HEK293 (cell line): Measurements from ENCODE around the gene ADAMTS17.

Experiments used
- CTCF ChIA-PET: fragments of 350-600 bp; formaldehyde crosslinking; extraction: SDS; loops from one replicate; lab custom pipeline; 2021; ENCODE audit warnings: antibody characterized with exemption; lab: Yijun Ruan, JAX
- POLR2A ChIA-PET: fragments of 300-600 bp; formaldehyde crosslinking; extraction: SDS; loops from one replicate; lab custom pipeline; 2020; ENCODE audit warnings: antibody characterized with exemption, inconsistent platforms; lab: Yijun Ruan, JAX
- H3K27ac ChIP-seq: fragments of 200-500 bp; sonication (Bioruptor generic); 2 replicates; pipeline ENCODE4 v1.5.1; 2014; ENCODE audit warnings: low read depth, low read length, control low read depth, inconsistent platforms; ENCODE audit errors: extremely low read depth
- H3K36me3 ChIP-seq, 2 experiments: fragments of 200-500 bp in 1 of 2; sonication (Bioruptor generic) in 1 of 2; 1 replicate in 1 of 2; 2 replicates in 1 of 2; pipeline ENCODE4 v1.5.1; 2014 to 2017; ENCODE audit warnings: inconsistent platforms in 2 of 2, low read length in 2 of 2; ENCODE audit not compliant: control insufficient read depth in 2 of 2, insufficient read depth in 1 of 2
- H3K4me1 ChIP-seq: fragments of 200-500 bp; sonication (Bioruptor generic); 2 replicates; pipeline ENCODE4 v1.5.1; 2014; ENCODE audit warnings: mild to moderate bottlenecking, low read length, inconsistent platforms; ENCODE audit not compliant: control insufficient read depth, insufficient read depth
- H3K4me3 ChIP-seq: 2 replicates; pipeline ENCODE4 v1.5.1; 2011; ENCODE audit warnings: low read depth, mild to moderate bottlenecking, control low read depth, low read length, moderate library complexity
- H3K9me3 ChIP-seq: fragments of 200-500 bp; sonication (Bioruptor generic); 2 replicates; pipeline ENCODE4 v1.5.1; 2014; ENCODE audit warnings: low read depth, low read length, inconsistent platforms; ENCODE audit not compliant: control insufficient read depth, insufficient read depth
- ATF2 ChIP-seq: fragments of 450-650 bp; formaldehyde crosslinking; IDR thresholded peaks from 2 replicates; pipeline ENCODE4 v1.5.1; 2016; ENCODE audit warnings: missing biosample characterization, missing genetic modification characterization, low read depth
- CTCF ChIP-seq: fragments of 450-650 bp; formaldehyde crosslinking; IDR thresholded peaks from 2 replicates; pipeline ENCODE4 v1.5.1; 2016; ENCODE audit warnings: missing biosample characterization, missing genetic modification characterization
- HOXC10 ChIP-seq: sonication (generic); formaldehyde crosslinking; IDR thresholded peaks from 2 replicates; pipeline ENCODE4 v1.8.1; 2023; ENCODE audit warnings: mild to moderate bottlenecking, missing genetic modification reagents
- HOXD13 ChIP-seq: sonication (generic); formaldehyde crosslinking; IDR thresholded peaks from 2 replicates; pipeline ENCODE4 v1.8.0; 2022; ENCODE audit warnings: missing genetic modification reagents, borderline replicate concordance
- SP3 ChIP-seq: fragments of 450-650 bp; formaldehyde crosslinking; IDR thresholded peaks from 2 replicates; pipeline ENCODE4 v1.5.1; 2016; ENCODE audit warnings: missing biosample characterization, missing genetic modification characterization
- YY1 ChIP-seq: fragments of 450-650 bp; formaldehyde crosslinking; IDR thresholded peaks from 2 replicates; pipeline ENCODE4 v1.5.1; 2018; ENCODE audit warnings: missing biosample characterization, missing genetic modification characterization
- ZBTB26 ChIP-seq: fragments of 450-650 bp; formaldehyde crosslinking; optimal IDR thresholded peaks from 2 replicates; pipeline ENCODE3; 2016; ENCODE audit warnings: missing biosample characterization, mild to moderate bottlenecking, missing genetic modification characterization
- ZBTB44 ChIP-seq: fragments of 450-650 bp; IDR thresholded peaks from 2 replicates; pipeline ENCODE4 v1.5.1; 2018; ENCODE audit warnings: missing biosample characterization, mild to moderate bottlenecking, missing genetic modification characterization
- ZIC2 ChIP-seq: fragments of 450-650 bp; formaldehyde crosslinking; IDR thresholded peaks from 2 replicates; pipeline ENCODE4 v1.5.1; 2016; ENCODE audit warnings: missing biosample characterization, missing genetic modification characterization
- ZNF140 ChIP-seq: fragments of 450-650 bp; formaldehyde crosslinking; IDR thresholded peaks from 2 replicates; pipeline ENCODE4 v1.5.1; 2016; ENCODE audit warnings: missing biosample characterization, missing genetic modification characterization
- ZNF157 ChIP-seq: fragments of 450-650 bp; formaldehyde crosslinking; IDR thresholded peaks from 2 replicates; pipeline ENCODE4 v1.5.1; 2016; ENCODE audit warnings: missing biosample characterization, missing genetic modification characterization
- ZNF16 ChIP-seq: fragments of 450-650 bp; formaldehyde crosslinking; IDR thresholded peaks from 2 replicates; pipeline ENCODE4 v1.5.1; 2016; ENCODE audit warnings: low read depth, missing biosample characterization, missing genetic modification characterization
- ZNF23 ChIP-seq: fragments of 450-650 bp; formaldehyde crosslinking; IDR thresholded peaks from 2 replicates; pipeline ENCODE4 v1.5.1; 2016; ENCODE audit warnings: missing biosample characterization, missing genetic modification characterization, borderline replicate concordance
- ZNF266 ChIP-seq: fragments of 450-650 bp; formaldehyde crosslinking; IDR thresholded peaks from 2 replicates; pipeline ENCODE4 v1.5.1; 2016; ENCODE audit warnings: missing biosample characterization, missing genetic modification characterization, low read depth
- ZNF335 ChIP-seq: fragments of 450-650 bp; formaldehyde crosslinking; conservative IDR thresholded peaks from 2 replicates; pipeline ENCODE4 v1.5.1; 2016; ENCODE audit warnings: missing biosample characterization, missing genetic modification characterization
- ZNF362 ChIP-seq: fragments of 450-650 bp; formaldehyde crosslinking; IDR thresholded peaks from 2 replicates; pipeline ENCODE4 v1.5.1; 2016; ENCODE audit warnings: missing biosample characterization, missing genetic modification characterization
- ZNF600 ChIP-seq: fragments of 450-650 bp; formaldehyde crosslinking; IDR thresholded peaks from 2 replicates; pipeline ENCODE4 v1.5.1; 2016; ENCODE audit warnings: missing biosample characterization, missing genetic modification characterization

The ADAMTS17 gene

GRCh38 chr15:100350434-100351226, 8.9 kb upstream of the ADAMTS17 start:
- H3K4me1 ChIP-seq = no peaks in the 10 kb centered on the region
- TF ChIP-seq HOXD13 (CRISPR knock-in tag) (peak; percentile 37; the same call in 1 of the 2 replicates), ZNF16 (no peak)
- CTCF ChIA-PET = interaction anchor here (0.6 to 5.2 kb wide), 43 partner anchors 8 to 1488 kb away, joined by 3 to 69 read pairs (median 5); partner anchors contain the start of genes ADAMTS17, ASB7 and LINS1
- POLR2A ChIA-PET = interaction anchor here (1.1 to 1.6 kb wide), 2 partner anchors 8 to 11 kb away, joined by 3 to 9 read pairs; no protein-coding TSS in a partner anchor
- no peaks in the 10 kb centered on the region for H3K9me3 ChIP-seq
- no peaks in the 10 kb centered on the region for H3K36me3 ChIP-seq
- no peak overlapping the region for H3K4me3 ChIP-seq
- no peak overlapping the region for H3K27ac ChIP-seq

- CTCF ChIA-PET = interaction anchor here (0.6 to 5.2 kb wide), 55 partner anchors 8 to 1886 kb away, joined by 3 to 69 read pairs (median 4); partner anchors contain the start of genes ADAMTS17, ASB7 and LINS1
- Histone ChIP-seq H3K9me3 (no peaks in the 10 kb centered on the region), H3K4me1 (no peaks in the 10 kb centered on the region), H3K36me3 (no peaks in the 10 kb centered on the region), H3K27ac (peak overlapping the region; percentile 84; the same call in 1 of the 2 replicates), H3K4me3 (peak overlapping the region; percentile 63)
- POLR2A ChIA-PET = interaction anchor here (0.7 to 1.6 kb wide), 5 partner anchors 8 to 902 kb away, joined by 3 to 9 read pairs (median 4); partner anchors contain the start of genes ASB7, CHSY1 and LINS1
- TF ChIP-seq SP3 (tag by site-specific recombination) = no peak
- TF ChIP-seq ZBTB44 (tag by site-specific recombination) = no peak
- peak; percentile 13 for TF ChIP-seq ZBTB26
- peak; percentile 53; the same call in 1 of the 2 replicates for TF ChIP-seq ZNF335
- TF ChIP-seq YY1 (tag by site-specific recombination) = 0 out of 2 replicates have a peak, but pooled peaks have one; percentile 25
- 0 out of 2 replicates have a peak, but pooled peaks have one; percentile 44 for TF ChIP-seq ZNF600 (tag by site-specific recombination)
- peak; percentile 60 for TF ChIP-seq CTCF
- no peak for TF ChIP-seq ZNF157 (tag by site-specific recombination)
Measured at GRCh38 chr15:100349696-100350433, 8.1 kb upstream of the ADAMTS17 start.

- no peak for TF ChIP-seq ZNF266 (tag by site-specific recombination)
- no peak for TF ChIP-seq HOXC10 (CRISPR knock-in tag)
- no peak for TF ChIP-seq ZNF23 (tag by site-specific recombination)
- TF ChIP-seq ZNF140 (tag by site-specific recombination) = no peak
- no peak for TF ChIP-seq SP3 (tag by site-specific recombination)
- no peak for TF ChIP-seq ZIC2 (tag by site-specific recombination)
- TF ChIP-seq ZNF362 (tag by site-specific recombination) = no peak
- TF ChIP-seq ATF2 (tag by site-specific recombination) = no peak
- Histone ChIP-seq H3K27ac (no peak overlapping the region), H3K4me1 (no peaks in the 10 kb centered on the region), H3K4me3 (no peak overlapping the region), H3K9me3 (no peaks in the 10 kb centered on the region), H3K36me3 (no peaks in the 10 kb centered on the region)
- ChIA-PET POLR2A (interaction anchor here (0.7 to 1.6 kb wide), 4 partner anchors 10 to 903 kb away, joined by 3 to 9 read pairs (median 5); partner anchors contain the start of genes ASB7, CHSY1 and LINS1), CTCF (interaction anchor here (0.6 to 5.2 kb wide), 42 partner anchors 11 to 1219 kb away, joined by 3 to 69 read pairs (median 4); partner anchors contain the start of genes ASB7 and LINS1)
Measured at GRCh38 chr15:100349321-100349695, 7.5 kb upstream of the ADAMTS17 start.
